ENCODE measurements around the gene CFAP100.

- TF ChIP-seq EZH2 (IDR thresholded peaks at IDR 0.05; ENCODE audit: borderline replicate concordance, low read length) (no peak), CTCF (IDR thresholded peaks at IDR 0.05; ENCODE audit: low read length) (no peak)
Measured at GRCh38 chr3:126360714-126361060, 34.0 kb upstream of the CFAP100 start.

All from OCI-LY1 (cell line).